ENCODE data around the gene COG7. TPM values are rescaled to one million over a fixed set of nuclear protein-coding genes. Genes with fewer than 3 reads are reported as not detected.

Gene COG7
- total and polyA plus RNA-seq, 2 of the 13 experiments (the other 11 are each of a cell fraction or from before 2014, with no cell fraction given): 12.6 to 54.5 TPM

DNA sequence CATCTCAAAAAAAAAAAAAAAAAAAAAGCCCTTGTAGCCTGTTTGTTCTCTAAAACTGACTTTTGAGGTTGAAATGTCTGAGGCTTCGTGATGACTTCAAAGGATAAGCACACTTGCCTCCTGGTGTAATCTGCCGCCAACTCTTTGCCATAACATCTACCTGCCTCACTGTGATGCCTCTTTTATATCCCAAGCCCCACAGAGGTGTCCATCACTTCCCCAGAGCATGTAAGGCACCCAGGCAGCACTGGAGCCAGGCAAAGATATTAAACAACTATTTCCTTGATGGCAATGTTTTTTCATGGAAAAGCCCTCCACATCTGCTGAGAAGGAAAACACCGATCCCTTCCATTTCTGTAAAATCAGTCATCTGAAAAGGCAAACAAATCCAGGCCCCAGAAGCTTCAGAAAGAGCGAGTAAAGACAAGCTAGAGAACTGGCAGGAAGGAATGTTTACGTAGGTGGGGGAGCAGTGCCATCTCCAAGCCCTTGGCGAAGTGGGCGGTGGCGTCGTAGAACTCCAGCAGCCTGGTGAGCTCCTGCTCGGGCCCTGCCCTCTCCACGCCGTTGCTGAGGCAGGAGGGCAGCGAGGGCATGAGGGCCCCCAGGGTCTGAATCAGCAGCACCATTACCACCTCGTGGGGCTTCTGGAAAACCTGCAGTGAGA is 28.6 kb downstream of the COG7 start (continued):
- TF ChIP-seq POLR2G (IDR thresholded peaks at IDR 0.05; ENCODE audit: low read depth, low read length): no peak
- TF ChIP-seq, protein P1, sequence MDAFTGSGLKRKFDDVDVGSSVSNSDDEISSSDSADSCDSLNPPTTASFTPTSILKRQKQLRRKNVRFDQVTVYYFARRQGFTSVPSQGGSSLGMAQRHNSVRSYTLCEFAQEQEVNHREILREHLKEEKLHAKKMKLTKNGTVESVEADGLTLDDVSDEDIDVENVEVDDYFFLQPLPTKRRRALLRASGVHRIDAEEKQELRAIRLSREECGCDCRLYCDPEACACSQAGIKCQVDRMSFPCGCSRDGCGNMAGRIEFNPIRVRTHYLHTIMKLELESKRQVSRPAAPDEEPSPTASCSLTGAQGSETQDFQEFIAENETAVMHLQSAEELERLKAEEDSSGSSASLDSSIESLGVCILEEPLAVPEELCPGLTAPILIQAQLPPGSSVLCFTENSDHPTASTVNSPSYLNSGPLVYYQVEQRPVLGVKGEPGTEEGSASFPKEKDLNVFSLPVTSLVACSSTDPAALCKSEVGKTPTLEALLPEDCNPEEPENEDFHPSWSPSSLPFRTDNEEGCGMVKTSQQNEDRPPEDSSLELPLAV (CRISPR knock-in tag; conservative IDR thresholded peaks at IDR 0.05; ENCODE audit: low read depth): no peak
- TF ChIP-seq, protein P2, sequence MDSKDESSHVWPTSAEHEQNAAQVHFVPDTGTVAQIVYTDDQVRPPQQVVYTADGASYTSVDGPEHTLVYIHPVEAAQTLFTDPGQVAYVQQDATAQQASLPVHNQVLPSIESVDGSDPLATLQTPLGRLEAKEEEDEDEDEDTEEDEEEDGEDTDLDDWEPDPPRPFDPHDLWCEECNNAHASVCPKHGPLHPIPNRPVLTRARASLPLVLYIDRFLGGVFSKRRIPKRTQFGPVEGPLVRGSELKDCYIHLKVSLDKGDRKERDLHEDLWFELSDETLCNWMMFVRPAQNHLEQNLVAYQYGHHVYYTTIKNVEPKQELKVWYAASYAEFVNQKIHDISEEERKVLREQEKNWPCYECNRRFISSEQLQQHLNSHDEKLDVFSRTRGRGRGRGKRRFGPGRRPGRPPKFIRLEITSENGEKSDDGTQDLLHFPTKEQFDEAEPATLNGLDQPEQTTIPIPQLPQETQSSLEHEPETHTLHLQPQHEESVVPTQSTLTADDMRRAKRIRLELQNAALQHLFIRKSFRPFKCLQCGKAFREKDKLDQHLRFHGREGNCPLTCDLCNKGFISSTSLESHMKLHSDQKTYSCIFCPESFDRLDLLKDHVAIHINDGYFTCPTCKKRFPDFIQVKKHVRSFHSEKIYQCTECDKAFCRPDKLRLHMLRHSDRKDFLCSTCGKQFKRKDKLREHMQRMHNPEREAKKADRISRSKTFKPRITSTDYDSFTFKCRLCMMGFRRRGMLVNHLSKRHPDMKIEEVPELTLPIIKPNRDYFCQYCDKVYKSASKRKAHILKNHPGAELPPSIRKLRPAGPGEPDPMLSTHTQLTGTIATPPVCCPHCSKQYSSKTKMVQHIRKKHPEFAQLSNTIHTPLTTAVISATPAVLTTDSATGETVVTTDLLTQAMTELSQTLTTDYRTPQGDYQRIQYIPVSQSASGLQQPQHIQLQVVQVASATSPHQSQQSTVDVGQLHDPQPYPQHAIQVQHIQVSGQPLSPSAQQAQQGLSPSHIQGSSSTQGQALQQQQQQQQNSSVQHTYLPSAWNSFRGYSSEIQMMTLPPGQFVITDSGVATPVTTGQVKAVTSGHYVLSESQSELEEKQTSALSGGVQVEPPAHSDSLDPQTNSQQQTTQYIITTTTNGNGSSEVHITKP (CRISPR knock-in tag; IDR thresholded peaks at IDR 0.05; ENCODE audit: low read depth): no peak
- TF ChIP-seq, protein P3, sequence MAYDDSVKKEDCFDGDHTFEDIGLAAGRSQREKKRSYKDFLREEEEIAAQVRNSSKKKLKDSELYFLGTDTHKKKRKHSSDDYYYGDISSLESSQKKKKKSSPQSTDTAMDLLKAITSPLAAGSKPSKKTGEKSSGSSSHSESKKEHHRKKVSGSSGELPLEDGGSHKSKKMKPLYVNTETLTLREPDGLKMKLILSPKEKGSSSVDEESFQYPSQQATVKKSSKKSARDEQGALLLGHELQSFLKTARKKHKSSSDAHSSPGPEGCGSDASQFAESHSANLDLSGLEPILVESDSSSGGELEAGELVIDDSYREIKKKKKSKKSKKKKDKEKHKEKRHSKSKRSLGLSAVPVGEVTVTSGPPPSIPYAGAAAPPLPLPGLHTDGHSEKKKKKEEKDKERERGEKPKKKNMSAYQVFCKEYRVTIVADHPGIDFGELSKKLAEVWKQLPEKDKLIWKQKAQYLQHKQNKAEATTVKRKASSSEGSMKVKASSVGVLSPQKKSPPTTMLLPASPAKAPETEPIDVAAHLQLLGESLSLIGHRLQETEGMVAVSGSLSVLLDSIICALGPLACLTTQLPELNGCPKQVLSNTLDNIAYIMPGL (CRISPR knock-in tag; IDR thresholded peaks at IDR 0.05; ENCODE audit: borderline replicate concordance in 1 of 2, low read depth in 1 of 2): no peak
- TF ChIP-seq MEIS1 (CRISPR knock-in tag; IDR thresholded peaks at IDR 0.05; ENCODE audit: borderline replicate concordance): no peak
- TF ChIP-seq, protein P4, sequence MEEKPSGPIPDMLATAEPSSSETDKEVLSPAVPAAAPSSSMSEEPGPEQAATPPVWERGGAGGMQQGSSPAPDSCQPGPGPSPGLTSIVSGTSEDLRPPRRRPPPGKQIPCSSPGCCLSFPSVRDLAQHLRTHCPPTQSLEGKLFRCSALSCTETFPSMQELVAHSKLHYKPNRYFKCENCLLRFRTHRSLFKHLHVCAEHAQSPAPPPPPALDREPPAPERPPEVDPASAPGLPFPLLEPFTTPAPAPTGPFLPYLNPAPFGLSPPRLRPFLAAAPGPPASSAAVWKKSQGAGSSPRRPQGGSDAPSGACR (CRISPR knock-in tag; IDR thresholded peaks at IDR 0.05): no peak
- no peak for TF ChIP-seq GFI1 (CRISPR knock-in tag; IDR thresholded peaks at IDR 0.05; ENCODE audit: borderline replicate concordance)
- TF ChIP-seq, protein P5, sequence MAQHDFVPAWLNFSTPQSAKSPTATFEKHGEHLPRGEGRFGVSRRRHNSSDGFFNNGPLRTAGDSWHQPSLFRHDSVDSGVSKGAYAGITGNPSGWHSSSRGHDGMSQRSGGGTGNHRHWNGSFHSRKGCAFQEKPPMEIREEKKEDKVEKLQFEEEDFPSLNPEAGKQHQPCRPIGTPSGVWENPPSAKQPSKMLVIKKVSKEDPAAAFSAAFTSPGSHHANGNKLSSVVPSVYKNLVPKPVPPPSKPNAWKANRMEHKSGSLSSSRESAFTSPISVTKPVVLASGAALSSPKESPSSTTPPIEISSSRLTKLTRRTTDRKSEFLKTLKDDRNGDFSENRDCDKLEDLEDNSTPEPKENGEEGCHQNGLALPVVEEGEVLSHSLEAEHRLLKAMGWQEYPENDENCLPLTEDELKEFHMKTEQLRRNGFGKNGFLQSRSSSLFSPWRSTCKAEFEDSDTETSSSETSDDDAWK (CRISPR knock-in tag; IDR thresholded peaks at IDR 0.05): no peak
- no peak for TF ChIP-seq ZNF296 (CRISPR knock-in tag; conservative IDR thresholded peaks at IDR 0.05)
- TF ChIP-seq ZFP36 (IDR thresholded peaks at IDR 0.05; ENCODE audit: borderline replicate concordance, low read depth, low read length, partially characterized antibody): no peak

Data from HepG2 (cell line).